K562 (cell line): ENCODE data around the gene TACR1. TPM values are rescaled to one million over a fixed set of nuclear protein-coding genes. Genes with fewer than 3 reads are reported as not detected.

Source experiments
- ATAC-seq: fragments of 200-7000 bp; cut with Tn5 transposase; 3 replicates; pipeline ENCODE4 v1.9.1; 2020; ENCODE audit warnings: moderate library complexity
- BruUV-seq: library from RNA; stranded (reverse); fragments of 400-500 nt; replicated peaks from 2 replicates; lab custom pipeline; 2021; lab: Mats Ljungman, UMichigan
- CTCF ChIA-PET: fragments of 300-600 bp; formaldehyde crosslinking; extraction: SDS; loops from one replicate; lab custom pipeline; 2021; ENCODE audit warnings: low intra/inter-chr PET ratio; lab: Yijun Ruan, JAX
- POLR2A ChIA-PET: fragments of 300-600, 350-650 bp; sonication (Branson Sonifier 250); formaldehyde crosslinking; extraction: SDS; loops from one replicate; lab custom pipeline; 2021; ENCODE audit warnings: antibody characterized with exemption, inconsistent platforms; lab: Yijun Ruan, JAX
- DNase-seq, 4 experiments: peaks; one replicate each; pipeline versions ENCODE4 v3.0.0 to v3.0.0-alpha.2; 2011 to 2018; ENCODE audit warnings: low spot score in 3 of 4, mixed read lengths in 3 of 4; ENCODE audit errors: extremely low read depth in 1 of 4
- FAIRE-seq: peaks from 2 replicates; lab custom pipeline; 2011; peaks lifted over from hg19 to GRCh38; lab: Jason Lieb, UNC
- H2AFZ ChIP-seq: 2 replicates; pipeline ENCODE4 v1.6.0; 2011; ENCODE audit warnings: low read depth, low read length, control low read depth, inconsistent platforms
- H3K27ac ChIP-seq: fragments of 200-600 bp; 3 replicates; pipeline ENCODE4 v1.8.0; 2011; ENCODE audit warnings: low read depth, mild to moderate bottlenecking, control low read depth, inconsistent platforms, low read length, moderate library complexity, mixed read lengths; ENCODE audit errors: extremely low read depth
- H3K27me3 ChIP-seq, 2 experiments: fragments of 300-600 bp in 1 of 2; 2 replicates in 1 of 2; 3 replicates in 1 of 2; pipeline versions ENCODE4 v1.6.0 to v1.8.0; 2011; ENCODE audit warnings: inconsistent platforms in 2 of 2, low read length in 2 of 2, mild to moderate bottlenecking in 1 of 2, mixed read lengths in 1 of 2, moderate library complexity in 1 of 2; ENCODE audit not compliant: control insufficient read depth in 2 of 2, insufficient read depth in 2 of 2
- H3K36me3 ChIP-seq: fragments of 300-600 bp; 3 replicates; pipeline ENCODE4 v1.8.0; 2011; ENCODE audit warnings: mild to moderate bottlenecking, low read length, inconsistent platforms; ENCODE audit not compliant: control insufficient read depth, insufficient read depth
- H3K4me1 ChIP-seq, 2 experiments: fragments of 200-600 bp in 1 of 2; replicated peaks in 1 of 2; 2 replicates in 1 of 2; 3 replicates in 1 of 2; pipeline versions ENCODE4 v1.5.1 to v1.8.0; 2011; ENCODE audit warnings: inconsistent platforms in 2 of 2, low read length in 2 of 2, mild to moderate bottlenecking in 1 of 2, mixed read lengths in 1 of 2, moderate library complexity in 1 of 2; ENCODE audit not compliant: control insufficient read depth in 2 of 2, insufficient read depth in 2 of 2
- H3K4me2 ChIP-seq: 2 replicates; pipeline ENCODE4 v1.6.1; 2011; ENCODE audit warnings: low read length, control low read depth, inconsistent platforms, mixed read lengths; ENCODE audit not compliant: insufficient read depth
- H3K4me3 ChIP-seq: fragments of 200-600 bp; sonication (generic), shearing (Covaris generic); 2 replicates; pipeline ENCODE4 v1.5.1; 2016; ENCODE audit warnings: control low read depth, inconsistent platforms
- H3K79me2 ChIP-seq: fragments of 200-600 bp; 3 replicates; pipeline ENCODE4 v1.8.0; 2011; ENCODE audit warnings: low read length, inconsistent platforms; ENCODE audit not compliant: control insufficient read depth, insufficient read depth
- H3K9ac ChIP-seq, 2 experiments: 2 replicates each; pipeline versions ENCODE4 v1.6.0 to v1.6.1; 2011; ENCODE audit warnings: low read depth in 2 of 2, low read length in 2 of 2, control low read depth in 1 of 2, inconsistent platforms in 1 of 2, mild to moderate bottlenecking in 1 of 2, mixed read lengths in 1 of 2; ENCODE audit not compliant: insufficient read depth in 1 of 2
- H3K9me1 ChIP-seq: one replicate; pipeline ENCODE4 v1.6.0; 2011; ENCODE audit warnings: inconsistent platforms, mild to moderate bottlenecking, low read length, moderate library complexity; ENCODE audit not compliant: control insufficient read depth, insufficient read depth
- H3K9me3 ChIP-seq: replicated peaks from 2 replicates; pipeline ENCODE4 v1.5.1; 2011; ENCODE audit warnings: low read depth, low read length, inconsistent platforms; ENCODE audit not compliant: control insufficient read depth, insufficient read depth
- H4K20me1 ChIP-seq: replicated peaks from 2 replicates; pipeline ENCODE4 v1.6.1; 2011; ENCODE audit warnings: low read length, inconsistent platforms, mixed read lengths; ENCODE audit not compliant: control insufficient read depth, insufficient read depth
- ARID1B ChIP-seq: fragments of 450-650 bp; IDR thresholded peaks from 2 replicates; pipeline ENCODE4 v1.6.1; 2016; ENCODE audit warnings: antibody characterized with exemption, mild to moderate bottlenecking, inconsistent platforms
- HDAC2 ChIP-seq: fragments of 450-650 bp; IDR thresholded peaks from 2 replicates; pipeline ENCODE4 v1.6.1; 2016; ENCODE audit warnings: mild to moderate bottlenecking
- ILF3 ChIP-seq: fragments of 450-650 bp; IDR thresholded peaks from 2 replicates; pipeline ENCODE4 v1.6.1; 2018; ENCODE audit warnings: antibody characterized with exemption, mild to moderate bottlenecking, moderate library complexity, borderline replicate concordance
- SAP30 ChIP-seq: fragments of 200-600 bp; sonication (generic); IDR thresholded peaks from 2 replicates; pipeline ENCODE4 v1.6.1; 2012; ENCODE audit warnings: borderline replicate concordance, low read depth, mild to moderate bottlenecking, moderate library complexity, low read length, control low read depth, inconsistent platforms; ENCODE audit not compliant: insufficient read depth, poor library complexity, severe bottlenecking
- SMAD2 ChIP-seq: fragments of 150-350 bp; IDR thresholded peaks from 2 replicates; pipeline ENCODE4 v1.6.1; 2014; ENCODE audit warnings: low read depth, mild to moderate bottlenecking, low read length
- SP2 ChIP-seq: IDR thresholded peaks from 2 replicates; pipeline ENCODE4 v1.6.1; 2011; ENCODE audit warnings: mild to moderate bottlenecking, low read depth, low read length, moderate library complexity; ENCODE audit not compliant: poor library complexity, severe bottlenecking; ENCODE audit errors: extremely low read depth
- ZNF445 ChIP-seq: fragments of 250-450 bp; sonication (Bioruptor Pico); IDR thresholded peaks from 2 replicates; pipeline ENCODE4 v1.4.0; 2020; ENCODE audit warnings: low read depth, mild to moderate bottlenecking, moderate library complexity
- WGBS: fragments of 100-300 bp; shearing (Covaris generic); methylation state at CpG from one replicate; pipeline ENCODE4 v1.1.6; 2016; ENCODE audit warnings: low coverage, mixed read lengths; ENCODE audit not compliant: insufficient coverage; ENCODE audit errors: missing lambda C conversion rate; 5-methylcytosine and 5-hydroxymethylcytosine counted together
- in situ Hi-C: fragments of 300-500 bp; cut with MboI; formaldehyde crosslinking; loops from 4 replicates; pipeline ENCODE4 v1.15.0; 2018; ENCODE audit warnings: inconsistent platforms, mixed read lengths
- intact Hi-C: fragments of 100-400 bp; cut with micrococcal nuclease; formaldehyde crosslinking; loops from 2 replicates; pipeline ENCODE4 v1.14.2; 2022
- polyA plus RNA-seq, 8 experiments: library from polyadenylated mRNA; depleted of rRNA in 4 of 8; stranded (reverse) in 5 of 8; unstranded in 3 of 8; fragments of >200 nt; fragmentation: Nextera tagmentation in 2 of 8; fragmentation: Illumina TruSeq in 1 of 8; extraction: Ambion mirVana in 2 of 8; extraction: Trizol in 1 of 8; gene quantifications; 2 replicates each; pipeline versions ENCODE4 v1.2.1 to v1.2.3, GENCODE V29; 2011 to 2014; ENCODE audit warnings: inconsistent platforms in 1 of 8, missing spikeins in 1 of 8
- total RNA-seq, 7 experiments: library from RNA; depleted of rRNA in 6 of 7; stranded (reverse); fragments of >200 nt in 6 of 7; fragmentation: Illumina TruSeq in 2 of 7; extraction: Trizol in 2 of 7; gene quantifications; 2 replicates each; pipeline versions ENCODE4 v1.2.1 to v1.2.3, GENCODE V29; 2011 to 2021; ENCODE audit warnings: low replicate concordance in 1 of 7
- TF ChIP-seq, protein P1 (sequence below): fragments of 250-450 bp; sonication (Bioruptor Pico); IDR thresholded peaks from 2 replicates; pipeline ENCODE4 v1.5.0; 2021; ENCODE audit warnings: mild to moderate bottlenecking, borderline replicate concordance
- TF ChIP-seq, protein P2 (sequence below): fragments of 250-450 bp; sonication (Bioruptor Pico); IDR thresholded peaks from 2 replicates; pipeline ENCODE4 v1.4.0; 2020

TACR1 gene
- total and polyA plus RNA-seq, 9 of the 15 experiments (the other 6 are each of a cell fraction or from before 2014, with no cell fraction given), result not detected

DNA sequence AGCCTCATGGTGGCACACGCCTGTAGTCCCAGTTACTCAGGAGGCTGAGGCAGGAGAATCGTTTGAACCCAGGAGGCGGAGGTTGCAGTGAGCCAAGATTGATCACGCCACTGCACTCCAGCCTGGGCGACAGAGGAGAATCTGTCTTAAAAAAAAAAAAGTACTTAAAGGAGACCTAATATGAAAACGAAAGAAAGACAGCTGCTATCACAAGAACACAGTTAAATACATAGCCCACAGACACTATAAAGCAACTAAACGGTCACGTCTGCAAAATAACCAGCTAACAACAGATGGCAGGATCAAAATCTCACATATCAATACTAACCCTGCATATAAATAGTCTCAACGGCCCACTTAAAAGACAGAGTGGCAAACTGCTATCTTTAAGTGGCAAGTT, 43.9 kb upstream of the TACR1 start:
- Histone ChIP-seq H3K4me2 (no peak overlapping the region), H3K36me3 (no peaks in the 10 kb centered on the region), H3K4me1 (no peaks in the 10 kb centered on the region; a peak in 1 of 5 replicates), H4K20me1 (no peaks in the 10 kb centered on the region), H2AFZ (no peak overlapping the region), H3K9me1 (no peaks in the 10 kb centered on the region), H3K9me3 (no peaks in the 10 kb centered on the region), H3K27ac (no peak overlapping the region), H3K4me3 (no peak overlapping the region), H3K9ac (no peak overlapping the region), H3K79me2 (no peaks in the 10 kb centered on the region), H3K27me3 (no peaks in the 10 kb centered on the region)
- TF ChIP-seq SP2 (no peak), ARID1B (no peak), HDAC2 (no peak), SMAD2 (no peak), SAP30 (no peak), ZNF445 (CRISPR knock-in tag) (no peak), ILF3 (no peak)
- TF ChIP-seq, protein P1, sequence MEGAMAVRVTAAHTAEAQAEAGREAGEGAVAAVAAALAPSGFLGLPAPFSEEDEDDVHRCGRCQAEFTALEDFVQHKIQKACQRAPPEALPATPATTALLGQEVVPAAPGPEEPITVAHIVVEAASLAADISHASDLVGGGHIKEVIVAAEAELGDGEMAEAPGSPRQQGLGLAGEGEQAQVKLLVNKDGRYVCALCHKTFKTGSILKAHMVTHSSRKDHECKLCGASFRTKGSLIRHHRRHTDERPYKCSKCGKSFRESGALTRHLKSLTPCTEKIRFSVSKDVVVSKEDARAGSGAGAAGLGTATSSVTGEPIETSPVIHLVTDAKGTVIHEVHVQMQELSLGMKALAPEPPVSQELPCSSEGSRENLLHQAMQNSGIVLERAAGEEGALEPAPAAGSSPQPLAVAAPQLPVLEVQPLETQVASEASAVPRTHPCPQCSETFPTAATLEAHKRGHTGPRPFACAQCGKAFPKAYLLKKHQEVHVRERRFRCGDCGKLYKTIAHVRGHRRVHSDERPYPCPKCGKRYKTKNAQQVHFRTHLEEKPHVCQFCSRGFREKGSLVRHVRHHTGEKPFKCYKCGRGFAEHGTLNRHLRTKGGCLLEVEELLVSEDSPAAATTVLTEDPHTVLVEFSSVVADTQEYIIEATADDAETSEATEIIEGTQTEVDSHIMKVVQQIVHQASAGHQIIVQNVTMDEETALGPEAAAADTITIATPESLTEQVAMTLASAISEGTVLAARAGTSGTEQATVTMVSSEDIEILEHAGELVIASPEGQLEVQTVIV, result no peak
- TF ChIP-seq, protein P2, sequence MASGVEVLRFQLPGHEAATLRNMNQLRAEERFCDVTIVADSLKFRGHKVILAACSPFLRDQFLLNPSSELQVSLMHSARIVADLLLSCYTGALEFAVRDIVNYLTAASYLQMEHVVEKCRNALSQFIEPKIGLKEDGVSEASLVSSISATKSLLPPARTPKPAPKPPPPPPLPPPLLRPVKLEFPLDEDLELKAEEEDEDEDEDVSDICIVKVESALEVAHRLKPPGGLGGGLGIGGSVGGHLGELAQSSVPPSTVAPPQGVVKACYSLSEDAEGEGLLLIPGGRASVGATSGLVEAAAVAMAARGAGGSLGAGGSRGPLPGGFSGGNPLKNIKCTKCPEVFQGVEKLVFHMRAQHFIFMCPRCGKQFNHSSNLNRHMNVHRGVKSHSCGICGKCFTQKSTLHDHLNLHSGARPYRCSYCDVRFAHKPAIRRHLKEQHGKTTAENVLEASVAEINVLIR (CRISPR knock-in tag), result no peak
- intact Hi-C loops, result no loop called here
- ChIA-PET CTCF (no interaction called here), POLR2A (interaction anchor here (0.7 kb wide), 1 partner anchor 489 kb away, joined by 3 read pairs; no protein-coding TSS in a partner anchor)
- no peak for DNase-seq
- no peak for ATAC-seq
- BruUV-seq, result no TSS peak
- in situ Hi-C loops, result loop anchor here (10.0 kb wide), 1 partner anchor 328 kb away; no protein-coding TSS in a partner anchor
- no peak for FAIRE-seq
- WGBS, result 5% methylated on average over 9 of the region's 9 CpGs
